22Rv1 (cell line): ENCODE measurements around the gene ALPI.

Source experiments
- CTCF ChIP-seq: fragments of 450-650 bp; IDR thresholded peaks from 2 replicates; pipeline ENCODE4 v1.5.1; 2017; ENCODE audit warnings: mild to moderate bottlenecking
- ZFX ChIP-seq: fragments of 450-650 bp; IDR thresholded peaks from 2 replicates; pipeline ENCODE4 v1.6.1; 2017; ENCODE audit warnings: antibody characterized with exemption, borderline replicate concordance

GRCh38 chr2:232483311-232483922 lies 27.5 kb downstream of the ALPI start:
- TF ChIP-seq CTCF (no peak), ZFX (no peak)
